Measurements from ENCODE around the gene TMEM120A. TPM values are rescaled to one million over a fixed set of nuclear protein-coding genes. Genes with fewer than 3 reads are reported as not detected.

TMEM120A gene
- total RNA-seq, 1 donor from 2014 or later = 34.2 TPM

GRCh38 chr7:75938921-75939320 lies 55.5 kb downstream of the TMEM120A start:
- peaks cover 2% of the 10 kb centered on the region for H3K9me3 Mint-ChIP-seq (ENCODE audit: unreplicated experiment)
- H3K36me3 Mint-ChIP-seq (ENCODE audit: low read depth, unreplicated experiment) = peaks cover 4% of the 10 kb centered on the region
- Histone ChIP-seq H3K27ac (ENCODE audit: low read depth, low read length) (no peak overlapping the region), H3K4me3 (ENCODE audit: insufficient read depth, low read depth, low read length) (no peak overlapping the region), H4K20me1 (ENCODE audit: insufficient read depth, low read length) (peaks cover 11% of the 10 kb centered on the region), H3K79me2 (ENCODE audit: insufficient read depth, low read length) (peaks cover 42% of the 10 kb centered on the region), H2AFZ (ENCODE audit: low read depth, low read length) (no peak overlapping the region), H3K36me3 (ENCODE audit: insufficient read depth, low read length) (no peaks in the 10 kb centered on the region), H3K4me1 (ENCODE audit: insufficient read depth, low read length) (peaks cover 14% of the 10 kb centered on the region), H3K27me3 (ENCODE audit: insufficient read depth, low read length) (no peaks in the 10 kb centered on the region), H3K4me2 (ENCODE audit: low read length) (no peak overlapping the region), H3K9ac (ENCODE audit: low read length) (no peak overlapping the region), H3K9me3 (ENCODE audit: insufficient read depth, low read depth, low read length) (peaks cover 11% of the 10 kb centered on the region)
- peaks cover 17% of the 10 kb centered on the region for H3K4me1 Mint-ChIP-seq (ENCODE audit: low read depth, unreplicated experiment)
- DNase-seq (ENCODE audit: low read depth) (no peak), FAIRE-seq (no peak)
- H3K27me3 Mint-ChIP-seq (ENCODE audit: low read depth, unreplicated experiment) = no peaks in the 10 kb centered on the region
- H3K27ac Mint-ChIP-seq (ENCODE audit: unreplicated experiment) = peak overlapping the region; percentile 23
- no peak for TF ChIP-seq EZH2 (IDR thresholded peaks at IDR 0.05; ENCODE audit: insufficient read depth, low read length)
- no peak for TF ChIP-seq CTCF (IDR thresholded peaks at IDR 0.05; ENCODE audit: insufficient read depth, low read depth, low read length)
- H3K4me3 Mint-ChIP-seq (ENCODE audit: unreplicated experiment) = peak overlapping the region; percentile 34

- peak; percentile 86 for DNase-seq (ENCODE audit: low read depth)
- Histone ChIP-seq H3K4me3 (ENCODE audit: insufficient read depth, low read depth, low read length) (no peak overlapping the region), H4K20me1 (ENCODE audit: insufficient read depth, low read length) (peaks cover 4% of the 10 kb centered on the region), H3K79me2 (ENCODE audit: insufficient read depth, low read length) (peaks cover 44% of the 10 kb centered on the region), H3K27ac (ENCODE audit: low read depth, low read length) (peak overlapping the region; percentile 32), H3K27me3 (ENCODE audit: insufficient read depth, low read length) (no peaks in the 10 kb centered on the region), H3K9ac (ENCODE audit: low read length) (peak overlapping the region; percentile 33), H3K4me1 (ENCODE audit: insufficient read depth, low read length) (peaks cover 10% of the 10 kb centered on the region), H3K4me2 (ENCODE audit: low read length) (peak overlapping the region; percentile 49), H2AFZ (ENCODE audit: low read depth, low read length) (no peak overlapping the region), H3K9me3 (ENCODE audit: insufficient read depth, low read depth, low read length) (peaks cover 11% of the 10 kb centered on the region), H3K36me3 (ENCODE audit: insufficient read depth, low read length) (no peaks in the 10 kb centered on the region)
- Mint-ChIP-seq H3K27me3 (ENCODE audit: low read depth, unreplicated experiment) (no peaks in the 10 kb centered on the region), H3K27ac (ENCODE audit: unreplicated experiment) (peak overlapping the region; percentile 76), H3K4me1 (ENCODE audit: low read depth, unreplicated experiment) (peaks cover 17% of the 10 kb centered on the region), H3K9me3 (ENCODE audit: unreplicated experiment) (peaks cover 2% of the 10 kb centered on the region), H3K36me3 (ENCODE audit: low read depth, unreplicated experiment) (peaks cover 2% of the 10 kb centered on the region), H3K4me3 (ENCODE audit: unreplicated experiment) (peak overlapping the region; percentile 7)
- TF ChIP-seq EZH2 (IDR thresholded peaks at IDR 0.05; ENCODE audit: insufficient read depth, low read length) (no peak), CTCF (IDR thresholded peaks at IDR 0.05; ENCODE audit: insufficient read depth, low read depth, low read length) (no peak)
- FAIRE-seq = no peak
Measured at GRCh38 chr7:75937958-75938786, 56.2 kb downstream of the TMEM120A start.

Other genes with a start within 250 kb of the TMEM120A start
- not detected in 2 replicates for gene CCL26, start 222.4 kb downstream of the TMEM120A start, total RNA-seq
- not detected in 2 replicates for gene CCL24, start 180.8 kb downstream of the TMEM120A start, total RNA-seq
- 54.7 and 55.0 TPM in 2 replicates for gene RHBDD2, start 115.6 kb downstream of the TMEM120A start, total RNA-seq
- gene POR, start 79.4 kb downstream of the TMEM120A start, total RNA-seq = 73.6 and 74.1 TPM in 2 replicates
- gene STYXL1, start 53.4 kb upstream of the TMEM120A start, total RNA-seq = 45.3 and 46.2 TPM in 2 replicates
- 193 and 202 TPM in 2 replicates for gene MDH2, start 53.5 kb upstream of the TMEM120A start, total RNA-seq
- gene SRRM3, start 207.3 kb upstream of the TMEM120A start, total RNA-seq = 1.7 and 2.7 TPM in 2 replicates